ENCODE results near the gene TBC1D24.

DNA sequence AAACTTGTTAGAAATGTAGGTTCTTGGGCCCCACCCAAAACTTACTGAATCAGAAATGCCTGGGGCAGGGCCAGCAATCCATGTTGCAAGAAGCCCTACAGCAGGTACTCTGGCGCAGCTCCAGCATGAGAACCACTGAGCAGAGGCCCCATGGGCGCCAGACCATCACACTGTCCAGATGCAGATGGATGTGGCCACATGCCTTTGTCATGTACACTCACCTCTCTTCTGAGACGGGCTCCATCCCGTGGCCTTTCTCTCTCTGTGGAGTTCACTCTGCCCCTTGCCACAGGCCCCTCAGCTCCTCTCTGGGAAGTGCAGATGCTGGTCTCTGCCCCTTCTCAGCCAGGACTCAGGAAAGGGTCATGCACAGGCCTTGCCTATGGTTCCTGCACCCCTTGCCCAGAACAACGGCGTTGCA, 48.0 kb upstream of the TBC1D24 start:
- TF ChIP-seq, protein P1, sequence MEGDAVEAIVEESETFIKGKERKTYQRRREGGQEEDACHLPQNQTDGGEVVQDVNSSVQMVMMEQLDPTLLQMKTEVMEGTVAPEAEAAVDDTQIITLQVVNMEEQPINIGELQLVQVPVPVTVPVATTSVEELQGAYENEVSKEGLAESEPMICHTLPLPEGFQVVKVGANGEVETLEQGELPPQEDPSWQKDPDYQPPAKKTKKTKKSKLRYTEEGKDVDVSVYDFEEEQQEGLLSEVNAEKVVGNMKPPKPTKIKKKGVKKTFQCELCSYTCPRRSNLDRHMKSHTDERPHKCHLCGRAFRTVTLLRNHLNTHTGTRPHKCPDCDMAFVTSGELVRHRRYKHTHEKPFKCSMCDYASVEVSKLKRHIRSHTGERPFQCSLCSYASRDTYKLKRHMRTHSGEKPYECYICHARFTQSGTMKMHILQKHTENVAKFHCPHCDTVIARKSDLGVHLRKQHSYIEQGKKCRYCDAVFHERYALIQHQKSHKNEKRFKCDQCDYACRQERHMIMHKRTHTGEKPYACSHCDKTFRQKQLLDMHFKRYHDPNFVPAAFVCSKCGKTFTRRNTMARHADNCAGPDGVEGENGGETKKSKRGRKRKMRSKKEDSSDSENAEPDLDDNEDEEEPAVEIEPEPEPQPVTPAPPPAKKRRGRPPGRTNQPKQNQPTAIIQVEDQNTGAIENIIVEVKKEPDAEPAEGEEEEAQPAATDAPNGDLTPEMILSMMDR (IDR thresholded peaks at IDR 0.05 in 2 of 3, conservative IDR thresholded peaks at IDR 0.05 in 1 of 3; ENCODE audit: borderline replicate concordance in 1 of 3, insufficient read depth in 1 of 3, low read depth in 2 of 3, low read length in 2 of 3): no peak
- no peak for TF ChIP-seq ZFX (IDR thresholded peaks at IDR 0.05)
- TF ChIP-seq RAD21 (IDR thresholded peaks at IDR 0.05; ENCODE audit: low read depth): no peak
- TF ChIP-seq EZH2 (IDR thresholded peaks at IDR 0.05): no peak
- TF ChIP-seq YY1 (IDR thresholded peaks at IDR 0.05; ENCODE audit: extremely low read depth, insufficient replicate concordance, low read depth, low read length): no peak
- TF ChIP-seq JUND (IDR thresholded peaks at IDR 0.05): no peak
- no peak for TF ChIP-seq POLR2A (IDR thresholded peaks at IDR 0.05; ENCODE audit: borderline replicate concordance, extremely low read depth, insufficient read depth, insufficient read length)
- no peak for TF ChIP-seq CBX3 (IDR thresholded peaks at IDR 0.05; ENCODE audit: low read depth)
- no peak for TF ChIP-seq POLR2AphosphoS5 (IDR thresholded peaks at IDR 0.05; ENCODE audit: low read depth, low read length)
- TF ChIP-seq, protein P2, sequence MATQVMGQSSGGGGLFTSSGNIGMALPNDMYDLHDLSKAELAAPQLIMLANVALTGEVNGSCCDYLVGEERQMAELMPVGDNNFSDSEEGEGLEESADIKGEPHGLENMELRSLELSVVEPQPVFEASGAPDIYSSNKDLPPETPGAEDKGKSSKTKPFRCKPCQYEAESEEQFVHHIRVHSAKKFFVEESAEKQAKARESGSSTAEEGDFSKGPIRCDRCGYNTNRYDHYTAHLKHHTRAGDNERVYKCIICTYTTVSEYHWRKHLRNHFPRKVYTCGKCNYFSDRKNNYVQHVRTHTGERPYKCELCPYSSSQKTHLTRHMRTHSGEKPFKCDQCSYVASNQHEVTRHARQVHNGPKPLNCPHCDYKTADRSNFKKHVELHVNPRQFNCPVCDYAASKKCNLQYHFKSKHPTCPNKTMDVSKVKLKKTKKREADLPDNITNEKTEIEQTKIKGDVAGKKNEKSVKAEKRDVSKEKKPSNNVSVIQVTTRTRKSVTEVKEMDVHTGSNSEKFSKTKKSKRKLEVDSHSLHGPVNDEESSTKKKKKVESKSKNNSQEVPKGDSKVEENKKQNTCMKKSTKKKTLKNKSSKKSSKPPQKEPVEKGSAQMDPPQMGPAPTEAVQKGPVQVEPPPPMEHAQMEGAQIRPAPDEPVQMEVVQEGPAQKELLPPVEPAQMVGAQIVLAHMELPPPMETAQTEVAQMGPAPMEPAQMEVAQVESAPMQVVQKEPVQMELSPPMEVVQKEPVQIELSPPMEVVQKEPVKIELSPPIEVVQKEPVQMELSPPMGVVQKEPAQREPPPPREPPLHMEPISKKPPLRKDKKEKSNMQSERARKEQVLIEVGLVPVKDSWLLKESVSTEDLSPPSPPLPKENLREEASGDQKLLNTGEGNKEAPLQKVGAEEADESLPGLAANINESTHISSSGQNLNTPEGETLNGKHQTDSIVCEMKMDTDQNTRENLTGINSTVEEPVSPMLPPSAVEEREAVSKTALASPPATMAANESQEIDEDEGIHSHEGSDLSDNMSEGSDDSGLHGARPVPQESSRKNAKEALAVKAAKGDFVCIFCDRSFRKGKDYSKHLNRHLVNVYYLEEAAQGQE (IDR thresholded peaks at IDR 0.05; ENCODE audit: low read depth): no peak
- no peak for TF ChIP-seq EZH2phosphoT487 (IDR thresholded peaks at IDR 0.05; ENCODE audit: borderline replicate concordance)
- no peak for TF ChIP-seq SP1 (IDR thresholded peaks at IDR 0.05; ENCODE audit: low read depth)
- TF ChIP-seq EGR1 (IDR thresholded peaks at IDR 0.05; ENCODE audit: low read depth): no peak
- TF ChIP-seq, protein P3, sequence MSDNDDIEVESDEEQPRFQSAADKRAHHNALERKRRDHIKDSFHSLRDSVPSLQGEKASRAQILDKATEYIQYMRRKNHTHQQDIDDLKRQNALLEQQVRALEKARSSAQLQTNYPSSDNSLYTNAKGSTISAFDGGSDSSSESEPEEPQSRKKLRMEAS (IDR thresholded peaks at IDR 0.05): no peak
